ENCODE measurements around the gene STARD10.
"Not testable (repeated sequence)": the region's sequence is repeated elsewhere in the genome, so short reads cannot be mapped to it uniquely, and the experiment has no call there.

STARD10 gene

GRCh38 chr11:72825661-72826060 lies 31.8 kb upstream of the STARD10 start:
- DNase-seq: no peak

- no peak for DNase-seq
These were observed 31.1 kb upstream of the STARD10 start for GRCh38 chr11:72824811-72825505.

- no peak for DNase-seq
These were observed 30.2 kb upstream of the STARD10 start for GRCh38 chr11:72824020-72824419.

GRCh38 chr11:72823105-72823804 lies 29.4 kb upstream of the STARD10 start:
- DNase-seq: no peak

GRCh38 chr11:72821920-72822799 lies 28.3 kb upstream of the STARD10 start:
- peak; percentile 83 for DNase-seq

- no peak for DNase-seq
These were observed 27.5 kb upstream of the STARD10 start for GRCh38 chr11:72821221-72821919.

- no peak for DNase-seq
These were observed 26.7 kb upstream of the STARD10 start for GRCh38 chr11:72820439-72821139.

- DNase-seq: no peak
These were observed 25.1 kb upstream of the STARD10 start for GRCh38 chr11:72818971-72819370.

GRCh38 chr11:72817966-72818365 lies 24.1 kb upstream of the STARD10 start:
- no peak for DNase-seq

GRCh38 chr11:72816404-72816990 lies 22.6 kb upstream of the STARD10 start:
- DNase-seq: no peak

- no peak for DNase-seq
These were observed 21.3 kb upstream of the STARD10 start for GRCh38 chr11:72815110-72815618.

GRCh38 chr11:72814286-72815109 lies 20.7 kb upstream of the STARD10 start, which contains the start of gene ATG16L2:
TSS of gene ATG16L2 (plus strand) at chr11:72814411. CDS start at chr11:72814446, 35 bp downstream.
- DNase-seq: peak; percentile 93

- DNase-seq: no peak
These were observed 20.0 kb upstream of the STARD10 start for GRCh38 chr11:72813740-72814285.

- peak; percentile 85 for DNase-seq
These were observed 19.3 kb upstream of the STARD10 start for GRCh38 chr11:72812967-72813739.

GRCh38 chr11:72812604-72812966 lies 18.7 kb upstream of the STARD10 start:
- no peak for DNase-seq

- not testable (repeated sequence) for DNase-seq
These were observed 17.8 kb upstream of the STARD10 start for GRCh38 chr11:72811686-72812085.

GRCh38 chr11:72808331-72808798 lies 14.5 kb upstream of the STARD10 start:
- DNase-seq: no peak

GRCh38 chr11:72807792-72808191 lies 13.9 kb upstream of the STARD10 start:
- DNase-seq: no peak

- DNase-seq: no peak
These were observed 13.3 kb upstream of the STARD10 start for GRCh38 chr11:72807021-72807693.
